Heart left ventricle (tissue), 16 donors: Measurements from ENCODE around the gene CRYGN. TPM values are rescaled to one million over a fixed set of nuclear protein-coding genes. Genes with fewer than 3 reads are reported as not detected.

ENCODE experiments used
- ATAC-seq, 4 donors: fragments of 200-7000 bp; cut with Tn5 transposase; one replicate each; pipeline ENCODE4 v1.9.1; 2020 to 2022; ENCODE audit warnings: moderate library complexity in 4 of 4, mild to moderate bottlenecking in 3 of 4, moderate number of reproducible peaks in 1 of 4
- DNase-seq, 5 donors: peaks; one replicate each; pipeline ENCODE4 v3.0.0-alpha.2; 2020
- H3K27ac ChIP-seq, 12 donors: fragments of 200-600 bp; sonication (generic) in 4 of 12; one replicate each; pipeline versions ENCODE4 v1.5.0 to v1.8.0; 2016 to 2022; ENCODE audit warnings: mild to moderate bottlenecking in 2 of 12
- H3K27me3 ChIP-seq, 9 donors: fragments of 200-600 bp; sonication (generic) in 2 of 9; one replicate each; pipeline versions ENCODE4 v1.5.1 to v1.8.0; 2016 to 2022; ENCODE audit warnings: mild to moderate bottlenecking in 3 of 9
- H3K36me3 ChIP-seq, 9 donors: fragments of 200-600 bp; sonication (generic) in 2 of 9; one replicate each; pipeline versions ENCODE4 v1.5.0 to v1.8.0; 2018 to 2022; ENCODE audit warnings: mild to moderate bottlenecking in 2 of 9
- H3K4me1 ChIP-seq, 12 donors: fragments of 200-600 bp; sonication (generic) in 4 of 12; one replicate each; pipeline versions ENCODE4 v1.5.0 to v1.8.0; 2016 to 2022; ENCODE audit warnings: mild to moderate bottlenecking in 3 of 12
- H3K4me3 ChIP-seq, 12 donors: fragments of 200-600 bp; sonication (generic) in 4 of 12; one replicate each; pipeline versions ENCODE4 v1.5.0 to v1.8.0; 2017 to 2022; ENCODE audit warnings: mild to moderate bottlenecking in 9 of 12, moderate library complexity in 4 of 12
- H3K9me3 ChIP-seq, 12 donors: fragments of 200-600 bp; sonication (generic) in 4 of 12; one replicate each; pipeline versions ENCODE4 v1.5.0 to v1.8.0; 2016 to 2022; ENCODE audit warnings: mild to moderate bottlenecking in 1 of 12
- CTCF ChIP-seq, 12 donors: fragments of 200-600 bp; sonication (generic) in 4 of 12; IDR thresholded peaks; one replicate each; pipeline versions ENCODE4 v1.5.0 to v1.8.0; 2018 to 2022; ENCODE audit warnings: antibody characterized with exemption in 12 of 12, mild to moderate bottlenecking in 5 of 12
- POLR2A ChIP-seq, 2 donors: fragments of 450-650 bp; IDR thresholded peaks; one replicate each; pipeline ENCODE4 v1.6.1; 2017; ENCODE audit warnings: antibody characterized with exemption in 2 of 2, mild to moderate bottlenecking in 2 of 2, moderate library complexity in 2 of 2
- WGBS, 4 donors: extraction: QIAGEN DNeasy Blood & Tissue Kit in 2 of 4; methylation state at CpG; one replicate each; pipeline versions ENCODE4 v1.1.5 to v1.1.7; 2013 to 2018; 5-methylcytosine and 5-hydroxymethylcytosine counted together
- intact Hi-C, 10 donors: fragments of 100-400 bp; cut with DNase I; formaldehyde crosslinking; loops; one replicate each; pipeline versions ENCODE4 v1.11.1 to v1.14.2; 2022
- polyA plus RNA-seq, 2 donors: library from polyadenylated mRNA; stranded (reverse); fragments of 200-250 nt; gene quantifications; one replicate each; pipeline ENCODE4 v1.2.3, GENCODE V29; 2013
- total RNA-seq, 9 donors: library from RNA; depleted of rRNA in 2 of 9; stranded (reverse); fragments of >200 nt in 2 of 9; fragmentation: NEBNext Ultra II Directional in 3 of 9; extraction: Animal tissue kit (Norgen Biotek cat#: 25700) in 3 of 9; gene quantifications; one replicate each; pipeline versions ENCODE4 v1.1.0 to v1.2.4, GENCODE V29; 2016 to 2023
- donor health status: ischemic (EF 13 %, LVEDD 7.1; RV severe dilation, severe dysfunction).
- donor health status: healthy with polysubstance abuse.
- donor health status: DM: no; HTN: yes; CAD: no.
- donor health status: DM: no; HTN: no; CAD: no.
- donor health status: ischemic (EF 25% LVEDD 6.9; RV normal size, moderate dysfunction).
- donor health status: ischemic (EF 25% LVEDD 5.7; RV mildly dilated, moderate dysfunction).
- donor health status: healthy.
- donor health status: DM: yes; HTN: yes; CAD: no.
- donor health status: ischemic (EF 35%, LVEDD 5.7; RV mildly dilated, moderate dysfunction).
- donor health status: nonischemic (EF 11% LVEDD 7.7; RV severe dilation, severe dysfunction).
- donor health status: DM: yes; HTN: yes; CAD: no.
- donor health status: PGD.
- donor health status: ischemic (EF 29% LVEDD 5.4; RV normal size, mild dysfunction).
- donor health status: nonischemic (EF 23%, LVEDD 6.1; RV moderate dilation, normal function).

The CRYGN gene
- total and polyA plus RNA-seq, 11 donors, result 0.50 to 0.52 TPM; not detected in 9

GRCh38 chr7:151470711-151471110 lies 30.8 kb upstream of the CRYGN start:
- peaks cover 0 to 32% (median 15%) of the 10 kb centered on the region in 12 donors for H3K4me1 ChIP-seq
- no peak for TF ChIP-seq POLR2A (IDR thresholded peaks at IDR 0.05)
- TF ChIP-seq CTCF (IDR thresholded peaks at IDR 0.05), result no peak
- DNase-seq (no peak), ATAC-seq (no peak)
- H3K4me3 ChIP-seq, result no peak overlapping the region
- intact Hi-C loops, result loop anchor here in 2 of 10 donors (5.0 kb wide), 1 partner anchor 42 kb away; no protein-coding TSS in a partner anchor
- no peaks in the 10 kb centered on the region for H3K27me3 ChIP-seq
- H3K36me3 ChIP-seq, result peaks cover 0 to 85% (median 52%) of the 10 kb centered on the region in 9 donors
- WGBS, 4 donors, result 72 to 85% (median 81%) methylated on average over 2 of the region's 2 CpGs
- H3K27ac ChIP-seq, result peak overlapping the region in 1 of 12 donors; percentile 27
- no peaks in the 10 kb centered on the region for H3K9me3 ChIP-seq

GRCh38 chr7:151469281-151469680 lies 29.3 kb upstream of the CRYGN start:
- no peaks in the 10 kb centered on the region for H3K9me3 ChIP-seq
- H3K4me3 ChIP-seq, result no peak overlapping the region
- WGBS, 4 donors, result 49 to 61% (median 55%) methylated on average over 5 of the region's 5 CpGs
- peaks cover 3 to 84% (median 64%) of the 10 kb centered on the region in 9 donors for H3K36me3 ChIP-seq
- no peak for TF ChIP-seq CTCF (IDR thresholded peaks at IDR 0.05)
- TF ChIP-seq POLR2A (IDR thresholded peaks at IDR 0.05), result no peak
- no peaks in the 10 kb centered on the region for H3K27me3 ChIP-seq
- peaks cover 0 to 32% (median 15%) of the 10 kb centered on the region in 12 donors for H3K4me1 ChIP-seq
- peak overlapping the region in 1 of 12 donors; percentile 48 for H3K27ac ChIP-seq
- ATAC-seq (peak in 1 of 4 donors; percentile 50), DNase-seq (no peak)
- intact Hi-C loops, result loop anchor here in 2 of 10 donors (10.0 kb wide), 1 partner anchor 286 kb away; no protein-coding TSS in a partner anchor

GRCh38 chr7:151468217-151469018 lies 28.5 kb upstream of the CRYGN start:
- H3K36me3 ChIP-seq, result peaks cover 3 to 83% (median 64%) of the 10 kb centered on the region in 9 donors
- no peak overlapping the region for H3K4me3 ChIP-seq
- ATAC-seq, result no peak
- TF ChIP-seq CTCF (IDR thresholded peaks at IDR 0.05) (no peak), POLR2A (IDR thresholded peaks at IDR 0.05) (no peak)
- H3K4me1 ChIP-seq, result peaks cover 0 to 32% (median 15%) of the 10 kb centered on the region in 12 donors
- peaks cover 0 to 6% (median 0%) of the 10 kb centered on the region in 12 donors for H3K9me3 ChIP-seq
- peak overlapping the region in 2 of 12 donors; percentile 31 to 48 for H3K27ac ChIP-seq
- WGBS, 4 donors, result 88 to 94% (median 92%) methylated on average over 19 of the region's 19 CpGs
- no peak for DNase-seq
- H3K27me3 ChIP-seq, result no peaks in the 10 kb centered on the region
- intact Hi-C loops, result loop anchor here in 2 of 10 donors (10.0 kb wide), 1 partner anchor 286 kb away; no protein-coding TSS in a partner anchor

GRCh38 chr7:151465169-151465568 lies 25.2 kb upstream of the CRYGN start:
- H3K9me3 ChIP-seq, result peaks cover 0 to 17% (median 9%) of the 10 kb centered on the region in 12 donors
- H3K36me3 ChIP-seq, result peaks cover 3 to 57% (median 54%) of the 10 kb centered on the region in 9 donors
- peaks cover 0 to 22% (median 12%) of the 10 kb centered on the region in 12 donors for H3K4me1 ChIP-seq
- 93 to 97% (median 95%) methylated on average over 8 of the region's 8 CpGs for WGBS, 4 donors
- H3K4me3 ChIP-seq, result no peak overlapping the region
- no peak for TF ChIP-seq POLR2A (IDR thresholded peaks at IDR 0.05)
- no peak for TF ChIP-seq CTCF (IDR thresholded peaks at IDR 0.05)
- H3K27ac ChIP-seq, result peak overlapping the region in 1 of 12 donors; percentile 33
- ATAC-seq, result no peak
- no peaks in the 10 kb centered on the region for H3K27me3 ChIP-seq
- intact Hi-C loops, result loop anchor here in 2 of 10 donors (10.0 kb wide), 1 partner anchor 290 kb away; no protein-coding TSS in a partner anchor
- DNase-seq, result no peak
